GM12873 (cell line): ENCODE data around the gene NFATC1.

Experiments
- TF ChIP-seq, protein P1 (sequence below): IDR thresholded peaks from 2 replicates; pipeline ENCODE4 v1.5.1; 2012; ENCODE audit warnings: low read depth, mild to moderate bottlenecking, moderate library complexity, low read length, control low read depth; ENCODE audit not compliant: insufficient read depth; ENCODE audit errors: missing control alignments

Gene NFATC1

GRCh38 chr18:79356435-79356834 is 39.3 kb upstream of the NFATC1 start:
- TF ChIP-seq, protein P1, sequence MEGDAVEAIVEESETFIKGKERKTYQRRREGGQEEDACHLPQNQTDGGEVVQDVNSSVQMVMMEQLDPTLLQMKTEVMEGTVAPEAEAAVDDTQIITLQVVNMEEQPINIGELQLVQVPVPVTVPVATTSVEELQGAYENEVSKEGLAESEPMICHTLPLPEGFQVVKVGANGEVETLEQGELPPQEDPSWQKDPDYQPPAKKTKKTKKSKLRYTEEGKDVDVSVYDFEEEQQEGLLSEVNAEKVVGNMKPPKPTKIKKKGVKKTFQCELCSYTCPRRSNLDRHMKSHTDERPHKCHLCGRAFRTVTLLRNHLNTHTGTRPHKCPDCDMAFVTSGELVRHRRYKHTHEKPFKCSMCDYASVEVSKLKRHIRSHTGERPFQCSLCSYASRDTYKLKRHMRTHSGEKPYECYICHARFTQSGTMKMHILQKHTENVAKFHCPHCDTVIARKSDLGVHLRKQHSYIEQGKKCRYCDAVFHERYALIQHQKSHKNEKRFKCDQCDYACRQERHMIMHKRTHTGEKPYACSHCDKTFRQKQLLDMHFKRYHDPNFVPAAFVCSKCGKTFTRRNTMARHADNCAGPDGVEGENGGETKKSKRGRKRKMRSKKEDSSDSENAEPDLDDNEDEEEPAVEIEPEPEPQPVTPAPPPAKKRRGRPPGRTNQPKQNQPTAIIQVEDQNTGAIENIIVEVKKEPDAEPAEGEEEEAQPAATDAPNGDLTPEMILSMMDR = no peak

DNA sequence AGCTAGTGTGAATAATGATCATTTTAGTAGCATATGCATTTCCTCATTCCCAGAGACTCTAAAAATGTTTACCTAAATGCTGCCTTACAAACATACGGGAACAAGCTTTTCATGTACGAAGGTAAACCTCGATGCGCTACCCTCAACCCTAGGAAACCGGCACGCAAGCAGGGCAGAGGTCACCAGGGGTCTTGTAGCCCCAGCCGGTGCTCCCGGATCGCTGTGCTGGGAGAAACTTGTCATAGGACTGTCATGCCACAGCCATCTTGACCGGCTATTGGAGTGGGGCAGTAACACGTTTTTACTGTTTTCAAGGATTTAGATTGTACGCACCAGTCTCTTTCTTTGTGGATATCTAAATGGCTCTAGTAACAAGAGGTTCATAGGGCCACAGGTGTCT is 34.8 kb upstream of the NFATC1 start:
- TF ChIP-seq, protein P1 = no peak

DNA sequence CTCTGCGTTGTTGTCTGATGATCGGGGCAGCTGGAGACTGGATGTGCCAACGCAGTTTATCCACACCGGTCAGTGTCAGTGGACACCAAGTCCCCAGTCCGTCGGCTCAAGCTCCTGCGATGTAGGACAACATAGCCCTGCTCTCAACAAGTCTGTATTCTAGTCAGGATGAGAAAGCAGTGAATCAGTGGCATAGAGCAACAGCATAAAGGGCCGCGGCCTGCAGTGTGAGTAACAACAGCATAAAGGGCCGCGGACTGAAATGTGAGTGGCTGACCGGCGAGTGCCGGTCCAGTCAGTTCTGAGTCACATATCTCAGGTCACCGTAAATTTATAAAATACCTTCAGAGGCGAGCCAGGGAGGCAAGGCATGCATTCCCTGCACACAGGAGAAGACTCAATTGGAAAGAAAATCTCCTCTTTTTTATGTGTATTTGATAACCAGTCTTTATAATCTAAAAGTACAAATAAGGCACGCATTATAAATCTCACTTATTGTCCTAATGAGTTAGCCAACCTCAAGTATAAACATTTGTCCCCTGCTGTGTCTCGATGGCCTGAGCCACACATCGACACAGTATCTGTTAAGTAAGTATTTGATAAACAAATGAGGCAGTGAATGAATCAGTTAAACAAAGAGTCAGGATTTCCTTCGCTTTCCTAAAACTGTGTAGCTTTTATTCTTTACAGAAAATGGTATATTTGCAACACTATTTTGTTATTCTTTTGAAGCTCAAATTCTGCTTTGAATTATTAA is 33.8 kb upstream of the NFATC1 start:
- TF ChIP-seq, protein P1 = no peak

DNA sequence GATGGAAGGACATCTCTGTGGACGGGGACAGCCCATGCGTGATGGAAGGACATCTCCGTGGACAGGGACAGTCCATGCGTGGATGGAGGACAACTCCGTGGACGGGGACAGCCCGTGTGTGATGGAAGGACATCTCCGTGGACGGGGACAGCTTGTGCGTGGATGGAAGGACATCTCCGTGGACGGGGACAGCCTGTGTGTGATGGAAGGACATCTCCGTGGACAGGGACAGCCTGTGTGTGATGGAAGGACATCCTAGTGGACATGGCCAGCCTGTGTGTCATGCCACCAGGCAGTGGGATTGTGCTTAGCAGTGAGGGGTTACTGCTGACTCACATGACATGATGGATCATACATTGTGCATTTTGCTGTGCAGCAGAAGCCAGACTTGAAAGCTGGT is 30.0 kb upstream of the NFATC1 start:
- TF ChIP-seq, protein P1 = no peak

GRCh38 chr18:79366177-79367094 is 29.3 kb upstream of the NFATC1 start:
- TF ChIP-seq, protein P1 = no peak

- TF ChIP-seq, protein P1 = no peak
Measured at GRCh38 chr18:79367480-79367879, 28.2 kb upstream of the NFATC1 start.

DNA sequence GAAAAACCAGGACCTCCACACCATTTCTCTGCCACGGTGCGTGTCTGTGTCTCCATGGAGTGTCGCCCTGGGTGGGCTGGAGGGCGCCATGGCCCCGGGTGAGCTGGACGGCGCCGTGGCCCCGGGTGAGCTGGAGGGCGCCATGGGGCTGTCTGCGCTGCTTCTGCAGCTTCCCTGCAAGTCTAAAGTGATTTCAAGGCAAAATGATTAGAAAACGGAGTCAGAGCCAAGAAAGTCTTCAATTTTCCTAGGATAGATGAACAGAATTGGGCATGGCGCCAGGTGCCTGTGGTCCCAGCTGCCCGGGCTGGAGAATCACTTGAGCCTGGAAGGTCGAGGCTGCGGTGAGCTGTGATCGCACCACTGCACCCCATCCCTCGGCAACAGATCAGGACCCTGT is 27.7 kb upstream of the NFATC1 start:
- TF ChIP-seq, protein P1 = no peak
